GM12872 (cell line): ENCODE results near the gene SHISAL1.

Experiments used
- TF ChIP-seq, protein P1 (sequence below): IDR thresholded peaks from 3 replicates; pipeline ENCODE4 v1.5.1; 2011; ENCODE audit warnings: low read depth, mild to moderate bottlenecking, low read length, moderate library complexity; ENCODE audit not compliant: insufficient read depth

Gene SHISAL1

GRCh38 chr22:44304354-44304753 is 8.4 kb downstream of the SHISAL1 start:
- TF ChIP-seq, protein P1, sequence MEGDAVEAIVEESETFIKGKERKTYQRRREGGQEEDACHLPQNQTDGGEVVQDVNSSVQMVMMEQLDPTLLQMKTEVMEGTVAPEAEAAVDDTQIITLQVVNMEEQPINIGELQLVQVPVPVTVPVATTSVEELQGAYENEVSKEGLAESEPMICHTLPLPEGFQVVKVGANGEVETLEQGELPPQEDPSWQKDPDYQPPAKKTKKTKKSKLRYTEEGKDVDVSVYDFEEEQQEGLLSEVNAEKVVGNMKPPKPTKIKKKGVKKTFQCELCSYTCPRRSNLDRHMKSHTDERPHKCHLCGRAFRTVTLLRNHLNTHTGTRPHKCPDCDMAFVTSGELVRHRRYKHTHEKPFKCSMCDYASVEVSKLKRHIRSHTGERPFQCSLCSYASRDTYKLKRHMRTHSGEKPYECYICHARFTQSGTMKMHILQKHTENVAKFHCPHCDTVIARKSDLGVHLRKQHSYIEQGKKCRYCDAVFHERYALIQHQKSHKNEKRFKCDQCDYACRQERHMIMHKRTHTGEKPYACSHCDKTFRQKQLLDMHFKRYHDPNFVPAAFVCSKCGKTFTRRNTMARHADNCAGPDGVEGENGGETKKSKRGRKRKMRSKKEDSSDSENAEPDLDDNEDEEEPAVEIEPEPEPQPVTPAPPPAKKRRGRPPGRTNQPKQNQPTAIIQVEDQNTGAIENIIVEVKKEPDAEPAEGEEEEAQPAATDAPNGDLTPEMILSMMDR = no peak

DNA sequence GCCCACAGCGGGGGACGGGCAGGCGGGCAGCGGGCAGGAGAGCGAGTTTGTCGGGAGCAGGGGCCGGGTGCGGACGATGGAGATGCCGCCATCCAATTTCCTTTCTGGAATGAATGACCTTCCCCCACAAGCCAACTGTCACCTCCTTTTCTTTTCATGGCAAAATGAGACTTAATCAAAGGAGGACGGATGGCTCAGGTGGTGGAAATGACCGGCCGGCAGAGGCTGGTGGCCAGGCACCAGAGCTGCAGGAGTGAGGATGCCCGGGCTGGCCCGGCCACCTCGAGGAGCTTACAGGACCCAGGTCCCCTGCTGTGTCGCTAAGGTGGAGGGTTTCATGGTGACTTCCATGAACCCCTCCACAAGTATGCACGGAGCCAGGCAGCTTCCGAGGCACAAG is 11.7 kb downstream of the SHISAL1 start:
- TF ChIP-seq, protein P1 = no peak

- TF ChIP-seq, protein P1 = no peak
Observed at GRCh38 chr22:44299124-44299523, 13.6 kb downstream of the SHISAL1 start.

GRCh38 chr22:44298406-44299091 is 14.2 kb downstream of the SHISAL1 start:
- TF ChIP-seq, protein P1 = no peak

- TF ChIP-seq, protein P1 = no peak
Observed at GRCh38 chr22:44297470-44298061, 15.2 kb downstream of the SHISAL1 start.

- TF ChIP-seq, protein P1 = no peak
Observed at GRCh38 chr22:44295406-44295805, 17.3 kb downstream of the SHISAL1 start.

- TF ChIP-seq, protein P1 = no peak
Observed at GRCh38 chr22:44293876-44294275, 18.9 kb downstream of the SHISAL1 start.
